H1 (cell line): ENCODE data around the gene ZBED4. TPM values are rescaled to one million over a fixed set of nuclear protein-coding genes. Genes with fewer than 3 reads are reported as not detected.

Experiments
- CTCF ChIA-PET: fragments of 300-600 bp; sonication (Branson Sonifier 250); formaldehyde crosslinking; loops from one replicate; lab custom pipeline; 2021; ENCODE audit not compliant: partially characterized antibody; lab: Charles Lee
- POLR2A ChIA-PET: fragments of 300-600 bp; sonication (Branson Sonifier 250); formaldehyde crosslinking; loops from one replicate; lab custom pipeline; 2021; ENCODE audit warnings: inconsistent platforms; ENCODE audit not compliant: partially characterized antibody; lab: Charles Lee
- DNase-seq, 2 experiments: peaks; one replicate each; pipeline versions ENCODE4 v3.0.0 to v3.0.0-alpha.2; 2010 to 2022; ENCODE audit warnings: low spot score in 2 of 2, low read depth in 1 of 2, mixed read lengths in 1 of 2
- FAIRE-seq: peaks from 2 replicates; lab custom pipeline; 2011; peaks lifted over from hg19 to GRCh38; lab: Jason Lieb, UNC
- H2AFZ ChIP-seq: 2 replicates; pipeline ENCODE4 v1.8.1; 2012; ENCODE audit warnings: low read length, inconsistent platforms
- H2AK5ac ChIP-seq: 2 replicates; pipeline ENCODE4 v1.6.1; 2013; ENCODE audit warnings: low read depth, low read length
- H2BK120ac ChIP-seq: replicated peaks from 2 replicates; pipeline ENCODE3; 2013; ENCODE audit warnings: low read depth, low read length, inconsistent platforms
- H2BK12ac ChIP-seq: 2 replicates; pipeline ENCODE4 v1.6.1; 2013; ENCODE audit warnings: low read depth, low read length
- H2BK15ac ChIP-seq: 2 replicates; pipeline ENCODE4 v1.6.1; 2013; ENCODE audit warnings: low read length
- H2BK20ac ChIP-seq: 2 replicates; pipeline ENCODE4 v1.6.1; 2013; ENCODE audit warnings: low read length
- H2BK5ac ChIP-seq: 2 replicates; pipeline ENCODE4 v1.6.1; 2013; ENCODE audit warnings: low read depth, low read length
- H3K14ac ChIP-seq: 2 replicates; pipeline ENCODE4 v1.6.1; 2013; ENCODE audit warnings: inconsistent platforms; ENCODE audit not compliant: insufficient read length
- H3K18ac ChIP-seq: 2 replicates; pipeline ENCODE4 v1.6.1; 2013; ENCODE audit warnings: low read length; ENCODE audit errors: extremely low read depth
- H3K23ac ChIP-seq: 2 replicates; pipeline ENCODE4 v1.6.1; 2013; ENCODE audit warnings: inconsistent platforms; ENCODE audit not compliant: insufficient read length
- H3K23me2 ChIP-seq: 2 replicates; pipeline ENCODE4 v1.6.1; 2013; ENCODE audit warnings: low read depth, low read length
- H3K27ac ChIP-seq: 2 replicates; pipeline ENCODE4 v1.6.1; 2011; ENCODE audit warnings: low read depth, low read length, inconsistent platforms
- H3K27me3 ChIP-seq, 4 experiments: replicated peaks in 1 of 4; 1 replicate in 1 of 4; 2 replicates in 3 of 4; pipeline versions ENCODE4 v1.6.1 to v1.8.1; 2011 to 2013; ENCODE audit warnings: low read length in 3 of 4, mild to moderate bottlenecking in 3 of 4, inconsistent platforms in 2 of 4, mixed read lengths in 2 of 4, moderate library complexity in 1 of 4; ENCODE audit not compliant: control insufficient read depth in 3 of 4, insufficient read depth in 3 of 4; ENCODE audit errors: extremely low read depth in 1 of 4
- H3K36me3 ChIP-seq, 4 experiments: 2 replicates each; pipeline versions ENCODE4 v1.6.1 to v1.8.1; 2011 to 2013; ENCODE audit warnings: mild to moderate bottlenecking in 4 of 4, low read length in 3 of 4, moderate library complexity in 2 of 4, control low read depth in 1 of 4, inconsistent platforms in 1 of 4; ENCODE audit not compliant: insufficient read depth in 4 of 4, control insufficient read depth in 2 of 4
- H3K4ac ChIP-seq: replicated peaks from 2 replicates; pipeline ENCODE3; 2013; ENCODE audit warnings: low read length, low read depth, mixed read lengths, inconsistent platforms; ENCODE audit not compliant: insufficient read length
- H3K4me1 ChIP-seq, 4 experiments: replicated peaks in 1 of 4; 1 replicate in 1 of 4; 2 replicates in 3 of 4; pipeline versions ENCODE4 v1.6.1 to v1.8.1; 2011 to 2013; ENCODE audit warnings: low read length in 3 of 4, inconsistent platforms in 2 of 4, mixed read lengths in 1 of 4; ENCODE audit not compliant: insufficient read depth in 4 of 4, control insufficient read depth in 3 of 4
- H3K4me2 ChIP-seq, 2 experiments: 2 replicates each; pipeline versions ENCODE4 v1.6.1 to v1.8.1; 2011 to 2013; ENCODE audit warnings: low read depth in 2 of 2, low read length in 2 of 2, control low read depth in 1 of 2, inconsistent platforms in 1 of 2, mild to moderate bottlenecking in 1 of 2; ENCODE audit not compliant: insufficient read depth in 1 of 2
- H3K4me3 ChIP-seq, 4 experiments: fragments of 200-600, 300-600 bp in 1 of 4; sonication (generic), shearing (Covaris generic), sonication (Bioruptor Twin) in 1 of 4; 2 replicates each; pipeline versions ENCODE4 v1.5.1 to v1.8.1; 2011 to 2016; ENCODE audit warnings: low read length in 4 of 4, low read depth in 3 of 4, control low read depth in 2 of 4, inconsistent platforms in 2 of 4, mild to moderate bottlenecking in 2 of 4, mixed read lengths in 1 of 4, moderate library complexity in 1 of 4; ENCODE audit not compliant: insufficient read depth in 2 of 4; ENCODE audit errors: extremely low read depth in 1 of 4
- H3K56ac ChIP-seq: replicated peaks from 2 replicates; pipeline ENCODE3; 2013; ENCODE audit warnings: low read depth, mild to moderate bottlenecking, mixed read lengths, low read length, inconsistent platforms; ENCODE audit not compliant: insufficient read length
- H3K79me1 ChIP-seq: 2 replicates; pipeline ENCODE4 v1.6.1; 2013; ENCODE audit warnings: low read depth, low read length, control low read depth
- H3K79me2 ChIP-seq, 2 experiments: 2 replicates each; pipeline versions ENCODE4 v1.6.1 to v1.8.1; 2012 to 2013; ENCODE audit warnings: low read length in 2 of 2, mild to moderate bottlenecking in 2 of 2, inconsistent platforms in 1 of 2; ENCODE audit not compliant: insufficient read depth in 2 of 2, control insufficient read depth in 1 of 2
- H3K9ac ChIP-seq, 4 experiments: replicated peaks in 1 of 4; 1 replicate in 1 of 4; 2 replicates in 3 of 4; pipeline versions ENCODE4 v1.6.1 to v1.8.1; 2011 to 2013; ENCODE audit warnings: low read depth in 3 of 4, low read length in 3 of 4, control low read depth in 2 of 4, mild to moderate bottlenecking in 2 of 4, moderate library complexity in 2 of 4, inconsistent platforms in 1 of 4; ENCODE audit errors: extremely low read depth in 1 of 4
- H3K9me3 ChIP-seq, 2 experiments: 2 replicates each; pipeline versions ENCODE4 v1.6.1 to v1.8.1; 2012 to 2013; ENCODE audit warnings: mild to moderate bottlenecking in 2 of 2, moderate library complexity in 2 of 2, control low read depth in 1 of 2, inconsistent platforms in 1 of 2, low read depth in 1 of 2, low read length in 1 of 2, mixed read lengths in 1 of 2; ENCODE audit not compliant: insufficient read depth in 2 of 2
- H4K20me1 ChIP-seq, 2 experiments: replicated peaks in 1 of 2; 2 replicates each; pipeline versions ENCODE3 to v1.8.1; 2011 to 2013; ENCODE audit warnings: inconsistent platforms in 2 of 2, low read length in 2 of 2, mild to moderate bottlenecking in 1 of 2; ENCODE audit not compliant: insufficient read depth in 2 of 2, control insufficient read depth in 1 of 2
- H4K5ac ChIP-seq: 2 replicates; pipeline ENCODE4 v1.6.1; 2013; ENCODE audit warnings: low read length, low read depth, mixed read lengths, inconsistent platforms; ENCODE audit not compliant: insufficient read length
- H4K8ac ChIP-seq: 2 replicates; pipeline ENCODE4 v1.8.0; 2013; ENCODE audit warnings: mild to moderate bottlenecking, moderate library complexity, low read length, inconsistent platforms; ENCODE audit not compliant: insufficient read depth; ENCODE audit errors: extremely low read depth
- H4K91ac ChIP-seq: replicated peaks from 2 replicates; pipeline ENCODE3; 2013; ENCODE audit warnings: low read length, mixed read lengths, inconsistent platforms; ENCODE audit not compliant: insufficient read length
- BCL11A ChIP-seq, 2 experiments: IDR thresholded peaks; one replicate each; pipeline ENCODE4 v1.6.1; 2011; ENCODE audit warnings: low read depth in 2 of 2, low read length in 2 of 2, mild to moderate bottlenecking in 2 of 2
- CREB1 ChIP-seq: IDR thresholded peaks from 2 replicates; pipeline ENCODE4 v1.6.1; 2012; ENCODE audit warnings: inconsistent platforms
- HDAC2 ChIP-seq, 2 experiments: fragments of 300-600 bp in 1 of 2; sonication (generic) in 1 of 2; IDR thresholded peaks; 2 replicates each; pipeline ENCODE4 v1.6.1; 2011 to 2012; ENCODE audit warnings: low read depth in 2 of 2, low read length in 2 of 2, mild to moderate bottlenecking in 2 of 2, moderate library complexity in 2 of 2, borderline replicate concordance in 1 of 2, inconsistent platforms in 1 of 2
- RAD21 ChIP-seq, 2 experiments: IDR thresholded peaks in 1 of 2; conservative IDR thresholded peaks in 1 of 2; 2 replicates each; pipeline ENCODE4 v1.6.1; 2011; ENCODE audit warnings: low read depth in 2 of 2, low read length in 2 of 2, improper control_type of control experiment in 1 of 2, inconsistent platforms in 1 of 2, mild to moderate bottlenecking in 1 of 2, moderate library complexity in 1 of 2
- RFX5 ChIP-seq: IDR thresholded peaks from 2 replicates; pipeline ENCODE4 v1.6.1; 2011; ENCODE audit warnings: low read depth, low read length, improper control_type of control experiment, borderline replicate concordance
- RXRA ChIP-seq: IDR thresholded peaks from 2 replicates; pipeline ENCODE4 v1.6.1; 2011; ENCODE audit warnings: low read depth, mild to moderate bottlenecking, low read length, moderate library complexity; ENCODE audit not compliant: insufficient read depth
- SP4 ChIP-seq: IDR thresholded peaks from 2 replicates; pipeline ENCODE4 v1.6.1; 2012; ENCODE audit warnings: low read length, inconsistent platforms
- TBP ChIP-seq: IDR thresholded peaks from 2 replicates; pipeline ENCODE4 v1.6.1; 2011; ENCODE audit warnings: low read depth, low read length, improper control_type of control experiment
- TEAD4 ChIP-seq: IDR thresholded peaks from 2 replicates; pipeline ENCODE4 v1.6.1; 2012; ENCODE audit warnings: low read depth, low read length, inconsistent platforms, mixed read lengths
- WGBS, 2 experiments: shearing (Covaris generic) in 1 of 2; methylation state at CpG; one replicate each; pipeline versions ENCODE4 v1.1.6 to v1.1.7; 2013 to 2015; ENCODE audit warnings: low lambda C conversion rate in 2 of 2, mixed read lengths in 2 of 2, inconsistent platforms in 1 of 2, low coverage in 1 of 2, missing lambda C conversion rate in 1 of 2; ENCODE audit not compliant: insufficient replicate concordance in 2 of 2, insufficient coverage in 1 of 2, insufficient read length in 1 of 2; ENCODE audit errors: extremely low coverage in 1 of 2, missing lambda C conversion rate in 1 of 2; 5-methylcytosine and 5-hydroxymethylcytosine counted together
- polyA plus RNA-seq, 7 experiments: library from polyadenylated mRNA; depleted of rRNA in 3 of 7; stranded (reverse) in 5 of 7; unstranded in 2 of 7; fragments of >200 nt in 5 of 7; fragments of 200-250 nt in 2 of 7; gene quantifications; 1 replicate in 5 of 7; 2 replicates in 1 of 7; 4 replicates in 1 of 7; pipeline versions ENCODE4 v1.2.1 to v1.2.3, GENCODE V29; 2011 to 2013; ENCODE audit warnings: missing spikeins in 2 of 7, mixed read lengths in 2 of 7
- total RNA-seq: library from RNA; stranded (reverse); fragmentation: NEBNext Ultra II Directional; extraction: Animal tissue kit (Norgen Biotek cat#: 25700); gene quantifications from 2 replicates; pipeline ENCODE4 v1.2.1, GENCODE V29; 2021
- TF ChIP-seq, protein P1 (sequence below): IDR thresholded peaks from 2 replicates; pipeline ENCODE4 v1.6.1; 2012; ENCODE audit warnings: low read length, inconsistent platforms

The ZBED4 gene
- total and polyA plus RNA-seq, 2 of the 8 experiments (the other 6 are each of a cell fraction or from before 2014, with no cell fraction given), result 11.0 to 28.3 TPM

- H2BK5ac ChIP-seq, result no peak overlapping the region
- no peak overlapping the region for H2BK120ac ChIP-seq
- no peaks in the 10 kb centered on the region for H3K23me2 ChIP-seq
- no peaks in the 10 kb centered on the region for H3K27me3 ChIP-seq
- H3K27ac ChIP-seq, result no peak overlapping the region
- H4K91ac ChIP-seq, result no peak overlapping the region
- no peaks in the 10 kb centered on the region for H3K4me1 ChIP-seq
- H3K4ac ChIP-seq, result no peak overlapping the region
- no peak for FAIRE-seq
- H3K4me2 ChIP-seq, result no peak overlapping the region
- H3K79me2 ChIP-seq, result peaks cover 0 to 50% of the 10 kb centered on the region in 2 experiments; a peak in 3 of 4 replicates
- H3K18ac ChIP-seq, result no peak overlapping the region
- H2BK15ac ChIP-seq, result no peak overlapping the region
- no peak overlapping the region for H3K23ac ChIP-seq
- H3K14ac ChIP-seq, result no peak overlapping the region
- H2AK5ac ChIP-seq, result no peak overlapping the region
- no peak overlapping the region for H4K8ac ChIP-seq
- peaks cover 0 to 3% of the 10 kb centered on the region in 2 experiments; a peak in 1 of 4 replicates for H3K9me3 ChIP-seq
- no peak overlapping the region for H3K4me3 ChIP-seq
- H3K56ac ChIP-seq, result no peak overlapping the region
- TF ChIP-seq TBP, result no peak
- no peak for TF ChIP-seq RXRA
- TF ChIP-seq SP4, result no peak
- no peak for TF ChIP-seq TEAD4
- TF ChIP-seq, protein P1, sequence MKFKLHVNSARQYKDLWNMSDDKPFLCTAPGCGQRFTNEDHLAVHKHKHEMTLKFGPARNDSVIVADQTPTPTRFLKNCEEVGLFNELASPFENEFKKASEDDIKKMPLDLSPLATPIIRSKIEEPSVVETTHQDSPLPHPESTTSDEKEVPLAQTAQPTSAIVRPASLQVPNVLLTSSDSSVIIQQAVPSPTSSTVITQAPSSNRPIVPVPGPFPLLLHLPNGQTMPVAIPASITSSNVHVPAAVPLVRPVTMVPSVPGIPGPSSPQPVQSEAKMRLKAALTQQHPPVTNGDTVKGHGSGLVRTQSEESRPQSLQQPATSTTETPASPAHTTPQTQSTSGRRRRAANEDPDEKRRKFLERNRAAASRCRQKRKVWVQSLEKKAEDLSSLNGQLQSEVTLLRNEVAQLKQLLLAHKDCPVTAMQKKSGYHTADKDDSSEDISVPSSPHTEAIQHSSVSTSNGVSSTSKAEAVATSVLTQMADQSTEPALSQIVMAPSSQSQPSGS, result no peak
- TF ChIP-seq CREB1, result no peak
- no peak for TF ChIP-seq HDAC2 (IDR thresholded peaks at IDR 0.05; ENCODE audit: borderline replicate concordance in 1 of 2, low read depth in 2 of 2, low read length in 2 of 2)
- TF ChIP-seq BCL11A (IDR thresholded peaks at IDR 0.05; ENCODE audit: low read depth in 2 of 2, low read length in 2 of 2), result no peak
- TF ChIP-seq RFX5, result no peak
- TF ChIP-seq RAD21 (IDR thresholded peaks at IDR 0.05 in 1 of 2, conservative IDR thresholded peaks at IDR 0.05 in 1 of 2; ENCODE audit: low read depth in 2 of 2, low read length in 2 of 2), result no peak
- CTCF ChIA-PET, result interaction anchor here (1.3 kb wide), 1 partner anchor 11 kb away, joined by 9 read pairs; no protein-coding TSS in a partner anchor
- no peak overlapping the region for H4K5ac ChIP-seq
- H4K20me1 ChIP-seq, result peaks cover 0 to 9% of the 10 kb centered on the region in 2 experiments
- H3K9ac ChIP-seq, result no peak overlapping the region
- peaks cover 8% of the 10 kb centered on the region for H3K79me1 ChIP-seq
- DNase-seq, result no peak
- H2AFZ ChIP-seq, result no peak overlapping the region
- POLR2A ChIA-PET, result interaction anchor here (1.4 kb wide), 1 partner anchor 36 kb away, joined by 4 read pairs; the partner anchor contains the start of genes ALG12 and CRELD2
- no peak overlapping the region for H2BK20ac ChIP-seq
- no peak overlapping the region for H2BK12ac ChIP-seq
- H3K36me3 ChIP-seq, result peaks cover 3 to 21% (median 13%) of the 10 kb centered on the region in 4 experiments; a peak in 7 of 8 replicates
- WGBS, 2 experiments, result 94% methylated on average over 2 of the region's 2 CpGs; no CpG with 5 or more reads in 1 of the 2 experiments
Observed at GRCh38 chr22:49881856-49882255, 28.2 kb downstream of the ZBED4 start.
